Bladder microvascular endothelial cell (primary cell): Measurements from ENCODE around the gene DNAJC13. TPM values are rescaled to one million over a fixed set of nuclear protein-coding genes. Genes with fewer than 3 reads are reported as not detected.

Source experiments
- total RNA-seq: library from RNA; depleted of rRNA; stranded (reverse); fragments of >200 nt; gene quantifications from 2 replicates; pipeline ENCODE4 v1.2.3, GENCODE V29; 2014

Gene DNAJC13
- total RNA-seq: 53.9 and 87.4 TPM in 2 replicates

GRCh38 chr3:132416807-132417694, at the start of gene DNAJC13:
TSS of gene DNAJC13 (plus strand) at chr3:132417502. CDS start at chr3:132434551, 17,049 bp downstream.

Other genes with a start within 250 kb of the DNAJC13 start
- not detected in 2 replicates for gene ACP3, start 100.1 kb upstream of the DNAJC13 start, total RNA-seq
- 0.49 and 0.50 TPM in 2 replicates for gene ACKR4, start 179.8 kb downstream of the DNAJC13 start, total RNA-seq
- 14.2 and 39.6 TPM in 2 replicates for gene ACAD11, start 242.3 kb downstream of the DNAJC13 start, total RNA-seq
- gene UBA5, start 242.8 kb downstream of the DNAJC13 start, total RNA-seq: 26.2 and 34.6 TPM in 2 replicates